K562 treated with DMSO at 1 percent for 48 hours (cell line): ENCODE measurements around the gene MAP4K2. TPM values are rescaled to one million over a fixed set of nuclear protein-coding genes. Genes with fewer than 3 reads are reported as not detected.

Source experiments
- total RNA-seq: library from RNA; unstranded; fragments of 300-600 nt; gene quantifications from 2 replicates; pipeline ENCODE4 v1.2.3, GENCODE V29; 2022; ENCODE audit warnings: low replicate concordance; ENCODE audit errors: extremely low read depth

The MAP4K2 gene
- total RNA-seq: not detected in 2 replicates

GRCh38 chr11:64803158-64803845 lies at the start of gene MAP4K2:
TSS of gene MAP4K2 (minus strand) at chr11:64803214. CDS start at chr11:64803149, 65 bp downstream.

GRCh38 chr11:64844330-64845128 lies 41.5 kb upstream of the MAP4K2 start, which contains the start of gene CDC42BPG:
TSS of gene CDC42BPG (minus strand) at chr11:64844653. CDS start at chr11:64844569, 84 bp downstream.

GRCh38 chr11:64810271-64810890 lies 7.4 kb upstream of the MAP4K2 start, which contains the start of gene MEN1:
TSS of gene MEN1 (minus strand) at chr11:64810551. CDS start at chr11:64810109, 442 bp downstream.

GRCh38 chr11:64778473-64779298 lies 24.3 kb downstream of the MAP4K2 start, which contains the start of gene SF1:
TSS of gene SF1 (minus strand) at chr11:64778542. CDS start at chr11:64778392, 150 bp downstream.

GRCh38 chr11:64759722-64760719 lies 43.0 kb downstream of the MAP4K2 start, which contains the start of gene PYGM:
TSS of gene PYGM (minus strand) at chr11:64759974. CDS start at chr11:64759898, 76 bp downstream.

GRCh38 chr11:64743591-64744543 lies 59.1 kb downstream of the MAP4K2 start, which contains the start of gene RASGRP2:
TSS of gene RASGRP2 (minus strand) at chr11:64744142. CDS start at chr11:64742866, 1,276 bp downstream.

Other genes with a start within 250 kb of the MAP4K2 start
- gene SLC22A11, start 247.3 kb downstream of the MAP4K2 start, total RNA-seq: not detected in 2 replicates
- not detected in 2 replicates for gene SLC22A12, start 212.0 kb downstream of the MAP4K2 start, total RNA-seq
- gene NRXN2, start 80.0 kb downstream of the MAP4K2 start, total RNA-seq: not detected in 2 replicates
- not detected in 2 replicates for gene RASGRP2, start 59.1 kb downstream of the MAP4K2 start, total RNA-seq
- gene PYGM, start 43.2 kb downstream of the MAP4K2 start, total RNA-seq: not detected in 2 replicates
- gene SF1, start 24.7 kb downstream of the MAP4K2 start, total RNA-seq: not detected in 2 replicates
- gene MEN1, start 7.3 kb upstream of the MAP4K2 start, total RNA-seq: not detected in 2 replicates
- not detected in 2 replicates for gene CDC42BPG, start 41.4 kb upstream of the MAP4K2 start, total RNA-seq
- gene EHD1, start 75.4 kb upstream of the MAP4K2 start, total RNA-seq: not detected in 2 replicates
- not detected in 2 replicates for gene ATG2A, start 114.0 kb upstream of the MAP4K2 start, total RNA-seq
- not detected in 2 replicates for gene PPP2R5B, start 121.5 kb upstream of the MAP4K2 start, total RNA-seq
- gene GPHA2, start 132.7 kb upstream of the MAP4K2 start, total RNA-seq: not detected in 2 replicates
- gene MAJIN, start 168.9 kb upstream of the MAP4K2 start, total RNA-seq: not detected in 2 replicates
- gene BATF2, start 193.8 kb upstream of the MAP4K2 start, total RNA-seq: not detected in 2 replicates
- gene ARL2, start 210.9 kb upstream of the MAP4K2 start, total RNA-seq: not detected in 2 replicates
- gene SNX15, start 224.2 kb upstream of the MAP4K2 start, total RNA-seq: not detected in 2 replicates
- not detected in 2 replicates for gene SAC3D1, start 238.0 kb upstream of the MAP4K2 start, total RNA-seq